AG09309 (cell line): Measurements from ENCODE around the gene ZBTB46.
A peak's percentile ranks its signal among the peaks of the same experiment; 100 is the strongest.

Experiments
- DNase-seq: peaks from one replicate; pipeline ENCODE4 v3.0.0-alpha.2; 2010; ENCODE audit warnings: low read depth
- H3K4me3 ChIP-seq: 2 replicates; pipeline ENCODE4 v1.5.1; 2011; ENCODE audit warnings: mild to moderate bottlenecking, low read depth, low read length, moderate library complexity; ENCODE audit not compliant: control insufficient read depth
- CTCF ChIP-seq: IDR thresholded peaks from 2 replicates; pipeline ENCODE4 v1.5.1; 2011; ENCODE audit warnings: mild to moderate bottlenecking, low read depth, low read length, inconsistent platforms; ENCODE audit not compliant: insufficient read depth, control insufficient read depth; ENCODE audit errors: missing control alignments

The ZBTB46 gene

GRCh38 chr20:63702036-63702665 is 128.9 kb downstream of the ZBTB46 start:
- no peak overlapping the region for H3K4me3 ChIP-seq
- no peak for TF ChIP-seq CTCF
- DNase-seq: no peak

- H3K4me3 ChIP-seq: no peak overlapping the region
- TF ChIP-seq CTCF: no peak
- no peak for DNase-seq
These were observed 129.6 kb downstream of the ZBTB46 start for GRCh38 chr20:63701329-63702035.

GRCh38 chr20:63701051-63701328 is 130.1 kb downstream of the ZBTB46 start:
- DNase-seq: no peak
- H3K4me3 ChIP-seq: no peak overlapping the region
- no peak for TF ChIP-seq CTCF

- TF ChIP-seq CTCF: no peak
- no peak for DNase-seq
- H3K4me3 ChIP-seq: no peak overlapping the region
These were observed 130.6 kb downstream of the ZBTB46 start for GRCh38 chr20:63700199-63701050.

GRCh38 chr20:63699466-63700198 is 131.4 kb downstream of the ZBTB46 start:
- DNase-seq: no peak
- TF ChIP-seq CTCF: no peak
- H3K4me3 ChIP-seq: no peak overlapping the region

- TF ChIP-seq CTCF: no peak
- H3K4me3 ChIP-seq: no peak overlapping the region; the same call in 1 of the 2 replicates
- peak; percentile 69 for DNase-seq
These were observed 132.2 kb downstream of the ZBTB46 start for GRCh38 chr20:63698739-63699465.
